ENCODE measurements around the gene ATXN2.

ATXN2 gene

DNA sequence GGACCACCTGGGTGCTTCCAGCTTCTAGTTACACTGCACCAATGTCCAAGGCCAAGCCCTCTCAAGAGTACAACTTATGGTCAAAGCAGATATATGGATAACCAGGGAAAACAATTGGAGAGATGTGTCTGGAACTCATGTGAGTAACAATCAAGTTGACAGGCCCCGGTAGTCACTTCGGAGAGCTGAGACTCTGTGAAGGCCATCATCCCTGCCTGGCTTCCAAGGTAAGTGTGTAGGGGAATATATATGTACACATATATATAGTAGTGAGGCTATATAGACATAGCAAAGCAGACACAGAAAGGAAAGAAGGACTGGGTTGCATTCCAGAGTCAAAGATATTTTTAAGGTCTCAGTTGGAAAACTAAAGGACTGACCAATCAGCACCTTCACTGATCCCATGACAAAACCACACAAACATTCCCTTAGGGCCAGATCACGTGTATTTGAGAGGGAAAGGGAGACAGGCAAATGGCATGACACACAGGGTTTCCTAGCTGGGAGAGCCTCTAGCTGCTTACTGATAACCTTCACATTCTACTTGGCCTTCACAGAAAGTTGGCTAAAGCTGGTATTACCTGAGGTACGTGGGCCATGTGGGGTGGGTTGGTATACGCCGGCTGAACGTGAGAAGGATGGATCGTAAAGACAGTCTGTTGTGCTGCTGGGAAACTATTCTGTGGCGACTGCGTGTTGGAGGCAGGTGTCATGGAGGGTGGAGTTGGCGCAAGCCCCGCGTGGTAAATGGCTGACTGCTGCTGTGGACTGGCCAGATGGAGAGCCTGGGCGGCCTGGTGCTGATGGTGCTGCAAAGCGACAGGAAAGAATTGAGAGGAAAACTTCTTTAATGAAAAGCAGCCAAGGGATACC, 143.4 kb downstream of the ATXN2 start:
- H3K4me3 ChIP-seq (ENCODE audit: low read depth, low read length), result no peak overlapping the region
- no peaks in the 10 kb centered on the region for H3K4me1 ChIP-seq
- no peaks in the 10 kb centered on the region for H3K9me3 ChIP-seq (ENCODE audit: control insufficient read depth, low read length)
- H2AFZ ChIP-seq, result no peak overlapping the region
- TF ChIP-seq, protein P1, sequence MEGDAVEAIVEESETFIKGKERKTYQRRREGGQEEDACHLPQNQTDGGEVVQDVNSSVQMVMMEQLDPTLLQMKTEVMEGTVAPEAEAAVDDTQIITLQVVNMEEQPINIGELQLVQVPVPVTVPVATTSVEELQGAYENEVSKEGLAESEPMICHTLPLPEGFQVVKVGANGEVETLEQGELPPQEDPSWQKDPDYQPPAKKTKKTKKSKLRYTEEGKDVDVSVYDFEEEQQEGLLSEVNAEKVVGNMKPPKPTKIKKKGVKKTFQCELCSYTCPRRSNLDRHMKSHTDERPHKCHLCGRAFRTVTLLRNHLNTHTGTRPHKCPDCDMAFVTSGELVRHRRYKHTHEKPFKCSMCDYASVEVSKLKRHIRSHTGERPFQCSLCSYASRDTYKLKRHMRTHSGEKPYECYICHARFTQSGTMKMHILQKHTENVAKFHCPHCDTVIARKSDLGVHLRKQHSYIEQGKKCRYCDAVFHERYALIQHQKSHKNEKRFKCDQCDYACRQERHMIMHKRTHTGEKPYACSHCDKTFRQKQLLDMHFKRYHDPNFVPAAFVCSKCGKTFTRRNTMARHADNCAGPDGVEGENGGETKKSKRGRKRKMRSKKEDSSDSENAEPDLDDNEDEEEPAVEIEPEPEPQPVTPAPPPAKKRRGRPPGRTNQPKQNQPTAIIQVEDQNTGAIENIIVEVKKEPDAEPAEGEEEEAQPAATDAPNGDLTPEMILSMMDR (IDR thresholded peaks at IDR 0.05), result no peak
- H3K9ac ChIP-seq, result no peak overlapping the region
- H3K79me2 ChIP-seq, result peaks cover 2% of the 10 kb centered on the region
- H3K36me3 ChIP-seq (ENCODE audit: control insufficient read depth, insufficient read depth, low read length), result no peaks in the 10 kb centered on the region
- H3K27me3 ChIP-seq (ENCODE audit: control insufficient read depth, insufficient read depth, low read length), result no peaks in the 10 kb centered on the region
- no peak overlapping the region for H3K4me2 ChIP-seq (ENCODE audit: low read length)
- no peak overlapping the region for H3K27ac ChIP-seq

GRCh38 chr12:111454716-111455447, 144.2 kb downstream of the ATXN2 start:
- Histone ChIP-seq H3K27ac (no peak overlapping the region), H2AFZ (no peak overlapping the region), H3K9me3 (ENCODE audit: control insufficient read depth, low read length) (no peaks in the 10 kb centered on the region), H3K4me1 (no peaks in the 10 kb centered on the region), H3K79me2 (peaks cover 2% of the 10 kb centered on the region), H3K4me3 (ENCODE audit: low read depth, low read length) (no peak overlapping the region), H3K36me3 (ENCODE audit: control insufficient read depth, insufficient read depth, low read length) (no peaks in the 10 kb centered on the region), H3K9ac (no peak overlapping the region), H3K27me3 (ENCODE audit: control insufficient read depth, insufficient read depth, low read length) (no peaks in the 10 kb centered on the region), H3K4me2 (ENCODE audit: low read length) (no peak overlapping the region)
- TF ChIP-seq, protein P1 (IDR thresholded peaks at IDR 0.05), result no peak

DNA sequence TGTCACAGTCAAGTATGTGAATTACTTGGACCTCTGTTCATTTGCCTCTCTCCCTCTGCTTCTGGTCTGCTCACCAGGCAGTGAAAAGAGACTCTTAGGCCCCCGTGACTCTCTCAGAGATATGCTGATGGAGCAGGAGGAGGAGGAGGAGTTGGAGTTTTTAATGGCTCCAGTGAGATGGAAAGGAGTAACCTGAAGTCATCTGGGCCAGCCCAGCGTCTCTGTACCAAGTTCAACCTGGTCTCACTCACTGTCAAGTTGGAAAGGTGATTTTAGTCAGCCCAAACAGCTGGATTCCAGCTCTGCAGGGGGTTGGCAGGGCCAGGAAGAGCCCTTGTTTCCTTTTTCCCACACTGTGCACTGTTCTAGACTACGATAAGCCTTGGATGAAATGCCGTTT, 144.8 kb downstream of the ATXN2 start:
- Histone ChIP-seq H3K4me1 (no peaks in the 10 kb centered on the region), H3K36me3 (ENCODE audit: control insufficient read depth, insufficient read depth, low read length) (no peaks in the 10 kb centered on the region), H3K27me3 (ENCODE audit: control insufficient read depth, insufficient read depth, low read length) (no peaks in the 10 kb centered on the region), H3K27ac (no peak overlapping the region), H3K9ac (no peak overlapping the region), H3K9me3 (ENCODE audit: control insufficient read depth, low read length) (no peaks in the 10 kb centered on the region), H3K79me2 (peaks cover 2% of the 10 kb centered on the region), H3K4me3 (ENCODE audit: low read depth, low read length) (no peak overlapping the region), H2AFZ (no peak overlapping the region), H3K4me2 (ENCODE audit: low read length) (no peak overlapping the region)
- TF ChIP-seq, protein P1 (IDR thresholded peaks at IDR 0.05), result no peak

DNA sequence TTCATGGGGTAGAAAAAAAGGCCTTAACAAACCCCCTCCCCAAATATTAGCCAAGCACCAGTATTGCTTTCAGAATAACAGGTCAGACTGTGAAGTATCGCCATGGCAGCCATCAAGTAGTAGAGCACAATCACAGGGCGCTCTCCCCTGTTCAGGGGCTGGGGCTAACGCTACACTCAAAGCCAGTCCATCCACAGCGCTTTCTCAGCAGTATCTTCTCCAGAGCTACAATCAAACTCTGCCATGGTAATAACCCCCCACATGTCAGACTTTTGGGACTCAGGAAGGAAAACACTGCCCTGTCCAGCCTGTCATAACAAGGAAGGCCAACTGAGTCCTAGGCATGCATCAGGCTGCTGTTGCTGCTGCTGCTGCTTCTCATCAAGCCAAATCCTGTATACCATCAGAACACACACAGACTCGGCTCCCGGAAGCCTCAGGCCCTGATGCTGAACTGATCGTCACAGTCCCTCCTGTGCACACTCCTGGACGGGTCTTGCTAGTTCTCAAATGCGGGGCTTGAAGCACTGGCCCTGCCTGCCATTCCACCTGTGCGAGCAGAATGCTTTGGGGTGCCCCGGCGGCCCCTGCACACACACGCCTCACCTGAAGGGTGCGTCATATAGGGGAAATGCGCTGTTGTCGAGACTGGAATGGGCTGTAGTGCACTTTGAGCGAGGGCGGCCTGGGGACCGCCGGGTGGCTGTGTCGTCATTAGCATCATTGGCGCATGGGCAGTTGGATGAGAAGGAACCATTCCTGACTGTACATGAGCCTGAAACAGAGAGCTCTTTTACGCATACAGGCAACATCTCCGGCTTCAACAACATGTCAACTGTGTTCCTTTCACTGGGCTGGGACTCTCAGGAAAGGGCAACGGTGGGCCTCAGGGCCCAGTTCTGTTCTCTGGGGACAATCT, 145.8 kb downstream of the ATXN2 start:
- Histone ChIP-seq H3K4me1 (no peaks in the 10 kb centered on the region), H3K4me2 (ENCODE audit: low read length) (no peak overlapping the region), H3K9me3 (ENCODE audit: control insufficient read depth, low read length) (no peaks in the 10 kb centered on the region), H3K4me3 (ENCODE audit: low read depth, low read length) (no peak overlapping the region), H3K79me2 (no peaks in the 10 kb centered on the region), H3K9ac (no peak overlapping the region), H3K27ac (no peak overlapping the region), H2AFZ (no peak overlapping the region), H3K36me3 (ENCODE audit: control insufficient read depth, insufficient read depth, low read length) (no peaks in the 10 kb centered on the region), H3K27me3 (ENCODE audit: control insufficient read depth, insufficient read depth, low read length) (no peaks in the 10 kb centered on the region)
- TF ChIP-seq, protein P1 (IDR thresholded peaks at IDR 0.05), result no peak
